GM12878 (cell line): ENCODE data around the gene NHS. TPM values are rescaled to one million over a fixed set of nuclear protein-coding genes. Genes with fewer than 3 reads are reported as not detected.

Experiments
- ETV6 ChIP-seq, 2 experiments: fragments of 450-650 bp in 1 of 2; IDR thresholded peaks in 1 of 2; conservative IDR thresholded peaks in 1 of 2; 2 replicates each; pipeline ENCODE4 v1.6.1; 2014; ENCODE audit warnings: antibody characterized with exemption in 1 of 2, borderline replicate concordance in 1 of 2, low read depth in 1 of 2, mild to moderate bottlenecking in 1 of 2, moderate library complexity in 1 of 2
- HDAC6 ChIP-seq: fragments of 200-600 bp; sonication (generic); IDR thresholded peaks from one replicate; pipeline ENCODE4 v1.8.0; 2017; ENCODE audit warnings: antibody characterized with exemption; ENCODE audit not compliant: unreplicated experiment
- MEF2A ChIP-seq: IDR thresholded peaks from 2 replicates; pipeline ENCODE4 v1.6.1; 2011; ENCODE audit warnings: low read depth, mild to moderate bottlenecking, low read length, moderate library complexity; ENCODE audit not compliant: insufficient read depth
- MEF2B ChIP-seq: fragments of 450-650 bp; IDR thresholded peaks from 2 replicates; pipeline ENCODE4 v1.6.1; 2018; ENCODE audit warnings: mild to moderate bottlenecking, moderate library complexity; ENCODE audit not compliant: partially characterized antibody, poor library complexity, severe bottlenecking
- NKRF ChIP-seq: fragments of 450-650 bp; conservative IDR thresholded peaks from 2 replicates; pipeline ENCODE4 v1.6.1; 2017; ENCODE audit warnings: mild to moderate bottlenecking, moderate library complexity
- PKNOX1 ChIP-seq: fragments of 450-650 bp; IDR thresholded peaks from 2 replicates; pipeline ENCODE4 v1.6.1; 2016; ENCODE audit warnings: mild to moderate bottlenecking
- RELB ChIP-seq: fragments of 450-650 bp; IDR thresholded peaks from 2 replicates; pipeline ENCODE4 v1.6.1; 2017; ENCODE audit warnings: low read depth, mild to moderate bottlenecking, moderate library complexity
- polyA plus RNA-seq, 11 experiments: library from polyadenylated mRNA; depleted of rRNA in 4 of 11; unstranded in 6 of 11; stranded (reverse) in 5 of 11; fragments of >200 nt; fragmentation: Nextera tagmentation in 4 of 11; fragmentation: Illumina TruSeq in 1 of 11; extraction: Ambion mirVana in 4 of 11; extraction: Trizol in 1 of 11; gene quantifications; 1 replicate in 1 of 11; 2 replicates in 10 of 11; pipeline versions ENCODE4 v1.2.1 to v1.2.3, GENCODE V29; 2011 to 2016; ENCODE audit warnings: inconsistent platforms in 2 of 11, missing spikeins in 2 of 11, low read depth in 1 of 11
- total RNA-seq, 4 experiments: library from RNA; depleted of rRNA in 3 of 4; stranded (reverse); fragments of >200 nt in 3 of 4; fragmentation: Illumina TruSeq in 1 of 4; extraction: Trizol in 1 of 4; gene quantifications; 2 replicates each; pipeline versions ENCODE4 v1.2.1 to v1.2.3, GENCODE V29; 2013 to 2021

Gene NHS
- total and polyA plus RNA-seq, 10 of the 15 experiments (the other 5 are each of a cell fraction or from before 2014, with no cell fraction given), result under 0.01 to 0.07 (median 0.03) TPM; not detected in 7

- no peak for TF ChIP-seq ETV6 (conservative IDR thresholded peaks at IDR 0.05 in 1 of 2, IDR thresholded peaks at IDR 0.05 in 1 of 2; ENCODE audit: borderline replicate concordance in 1 of 2, low read depth in 1 of 2)
- no peak for TF ChIP-seq MEF2B
- no peak for TF ChIP-seq HDAC6
- TF ChIP-seq MEF2A, result no peak
- TF ChIP-seq NKRF, result no peak
- TF ChIP-seq PKNOX1, result no peak
- TF ChIP-seq RELB, result no peak
These were observed 100.6 kb downstream of the NHS start (continued) for GRCh38 chrX:17475449-17476217.
